Activated CD4-positive, alpha-beta T cell treated with anti-CD3 and anti-CD28 coated beads, Interleukin-2, Interleukin-6, amounts not matched to agents 100 ng/mL and 50 ng/mL, durations not matched to agents 16 hours and 8 hours (primary cell): ENCODE data around the gene KCNQ4.

Experiments
- DNase-seq: peaks from one replicate; pipeline ENCODE4 v3.0.0-alpha.2; 2020

The KCNQ4 gene

GRCh38 chr1:40796939-40797667 lies 13.5 kb downstream of the KCNQ4 start:
- DNase-seq, result no peak

DNA sequence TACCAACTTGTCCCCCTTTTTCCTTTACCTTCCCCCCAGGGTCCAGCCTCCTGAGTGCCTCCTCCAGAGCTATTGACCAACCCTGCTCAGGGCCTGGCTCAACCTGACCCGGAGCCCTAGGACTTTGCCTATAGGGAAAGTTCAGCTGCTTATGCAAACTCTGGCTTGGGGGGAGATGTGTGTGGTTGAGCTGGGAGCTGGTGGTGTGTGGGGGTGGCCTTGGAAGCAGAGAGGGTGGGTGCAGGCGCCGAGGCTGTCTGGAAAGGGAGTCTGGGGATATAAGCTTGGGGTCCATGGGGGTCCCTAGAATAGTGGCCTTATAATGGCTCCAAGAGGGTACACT lies 14.1 kb downstream of the KCNQ4 start:
- no peak for DNase-seq

GRCh38 chr1:40798366-40799281 lies 15.0 kb downstream of the KCNQ4 start:
- no peak for DNase-seq

GRCh38 chr1:40799351-40799867 lies 15.8 kb downstream of the KCNQ4 start:
- DNase-seq, result no peak

GRCh38 chr1:40801742-40802077 lies 18.1 kb downstream of the KCNQ4 start:
- DNase-seq, result no peak

- DNase-seq, result peak; percentile 84
These were observed 18.6 kb downstream of the KCNQ4 start for GRCh38 chr1:40802078-40802741.

- DNase-seq, result no peak
These were observed 19.1 kb downstream of the KCNQ4 start for GRCh38 chr1:40802742-40803113.

GRCh38 chr1:40803447-40803846 lies 19.9 kb downstream of the KCNQ4 start:
- no peak for DNase-seq

GRCh38 chr1:40803902-40804301 lies 20.3 kb downstream of the KCNQ4 start:
- DNase-seq, result no peak

DNA sequence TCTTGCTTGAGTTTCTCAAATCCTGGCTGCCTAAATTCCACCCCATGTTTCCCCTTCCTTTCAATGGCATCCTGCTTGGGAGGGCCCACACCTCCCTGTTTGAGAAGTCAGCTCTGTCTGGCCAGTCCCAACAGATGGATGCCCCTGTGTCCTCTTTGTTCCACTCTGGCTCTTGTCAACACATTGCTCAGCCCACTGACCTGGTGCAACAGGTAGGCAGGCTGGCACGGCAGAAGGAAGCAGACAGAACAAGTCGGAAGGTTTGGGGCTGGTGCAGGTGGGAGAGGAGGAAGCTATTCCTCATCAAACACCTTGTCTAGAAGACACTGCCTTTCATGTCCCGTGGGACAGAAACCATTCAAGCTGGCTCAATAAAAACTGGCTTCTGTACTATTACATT lies 22.7 kb downstream of the KCNQ4 start:
- no peak for DNase-seq

- no peak for DNase-seq
These were observed 23.4 kb downstream of the KCNQ4 start for GRCh38 chr1:40806731-40807695.

- no peak for DNase-seq
These were observed 24.4 kb downstream of the KCNQ4 start for GRCh38 chr1:40808002-40808401.

GRCh38 chr1:40808444-40808843 lies 24.9 kb downstream of the KCNQ4 start:
- no peak for DNase-seq

DNA sequence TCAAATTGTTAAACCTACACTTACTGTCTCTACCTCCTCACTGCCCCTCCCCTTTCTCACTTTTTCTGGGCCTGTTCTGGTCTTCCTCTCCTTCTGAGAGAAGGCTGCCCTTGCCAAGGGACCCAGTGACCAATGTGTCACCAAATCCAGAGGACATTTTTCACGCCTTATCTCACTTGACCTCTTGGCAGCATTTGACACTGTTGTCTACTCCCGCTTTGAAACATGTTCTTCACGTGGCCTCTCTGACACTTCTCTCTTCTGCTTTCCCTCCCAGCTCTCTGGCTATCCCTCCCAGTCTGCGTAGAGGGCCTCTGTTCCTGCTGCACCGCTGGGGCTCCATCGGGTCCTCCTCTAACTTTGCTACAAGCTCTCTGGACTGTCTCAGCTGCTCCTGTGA lies 25.3 kb downstream of the KCNQ4 start:
- no peak for DNase-seq

DNA sequence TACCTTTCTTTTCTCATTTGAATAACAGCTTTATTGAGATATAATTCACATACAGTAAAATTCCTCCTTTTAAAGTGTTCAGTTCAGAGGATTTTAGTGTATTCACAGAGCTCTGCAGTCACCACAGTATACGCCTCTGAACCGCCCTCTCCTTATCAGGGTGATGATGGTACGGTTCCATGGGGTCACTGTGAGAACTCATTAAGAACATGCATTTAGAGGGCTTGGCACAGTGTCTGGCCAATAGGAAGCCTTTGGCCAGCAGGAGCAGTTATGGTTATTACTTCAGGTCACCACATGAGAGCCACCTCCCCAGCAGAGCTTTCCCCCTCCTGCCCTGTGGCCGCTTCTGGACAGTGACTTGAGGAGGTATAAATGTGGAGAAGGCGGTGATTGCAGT lies 27.3 kb downstream of the KCNQ4 start:
- no peak for DNase-seq

DNA sequence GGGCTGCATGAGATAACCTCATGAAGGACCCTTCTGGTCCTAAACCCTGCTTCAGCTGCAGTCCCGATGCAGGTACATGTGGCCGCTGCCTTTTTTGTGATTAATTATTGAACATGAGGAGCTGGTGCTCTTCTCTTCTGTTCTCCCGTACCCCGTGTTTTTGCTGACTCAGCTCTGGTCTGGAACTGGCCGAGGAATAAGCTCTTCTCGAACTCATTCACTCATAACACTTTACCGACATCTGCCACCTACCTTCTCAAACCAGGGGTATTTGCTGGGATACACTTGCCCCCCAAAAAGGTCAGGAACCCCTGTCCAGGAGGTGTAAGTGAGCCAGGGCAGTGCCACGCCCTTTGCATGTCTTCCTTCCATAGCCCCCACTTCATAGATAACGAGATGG lies 31.8 kb downstream of the KCNQ4 start:
- no peak for DNase-seq

DNA sequence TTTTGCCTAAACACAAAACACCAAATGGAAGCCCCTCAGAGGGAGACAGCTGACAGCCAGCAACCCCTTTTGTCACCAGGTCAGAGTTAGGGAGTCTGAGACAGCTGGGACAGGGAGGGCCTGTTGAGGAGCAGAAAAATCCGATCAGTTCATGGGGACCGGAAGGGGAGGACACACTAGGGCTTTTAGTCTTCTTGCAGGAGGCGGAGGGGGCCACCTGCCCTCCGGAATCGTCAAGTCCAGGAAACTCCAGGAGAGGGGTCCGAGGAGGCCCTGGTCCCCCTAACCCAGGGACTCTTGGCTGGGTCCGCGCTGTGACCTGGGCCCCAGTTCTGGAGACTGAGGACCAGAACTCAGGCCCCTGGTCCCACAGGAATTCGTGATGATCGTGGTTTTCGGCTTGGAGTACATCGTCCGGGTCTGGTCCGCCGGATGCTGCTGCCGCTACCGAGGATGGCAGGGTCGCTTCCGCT lies 34.2 kb downstream of the KCNQ4 start:
- peak; percentile 22 for DNase-seq

- peak; percentile 86 for DNase-seq
These were observed 34.8 kb downstream of the KCNQ4 start for GRCh38 chr1:40818264-40818961.

DNA sequence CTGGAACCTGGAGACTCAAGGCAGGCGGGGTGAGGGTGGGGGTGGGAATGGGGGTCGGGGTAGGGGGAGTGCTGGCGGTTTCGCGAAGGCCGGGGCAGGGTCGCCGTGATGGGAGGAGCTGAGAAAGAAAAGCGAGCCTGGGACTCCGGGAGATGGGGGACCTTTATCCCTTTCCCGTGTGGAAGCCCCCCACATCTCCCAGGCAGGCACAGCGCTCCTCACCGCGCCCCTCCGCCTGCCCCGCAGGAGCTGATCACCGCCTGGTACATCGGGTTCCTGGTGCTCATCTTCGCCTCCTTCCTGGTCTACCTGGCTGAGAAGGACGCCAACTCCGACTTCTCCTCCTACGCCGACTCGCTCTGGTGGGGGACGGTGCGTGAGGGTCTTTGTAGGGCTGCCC lies 35.5 kb downstream of the KCNQ4 start:
- DNase-seq, result no peak

GRCh38 chr1:40820251-40820797 lies 36.7 kb downstream of the KCNQ4 start:
- DNase-seq, result no peak

- DNase-seq, result no peak
These were observed 37.5 kb downstream of the KCNQ4 start for GRCh38 chr1:40820911-40821693.
